ENCODE data around the gene RASEF. TPM values are rescaled to one million over a fixed set of nuclear protein-coding genes. Genes with fewer than 3 reads are reported as not detected.
A peak's percentile ranks its signal among the peaks of the same experiment; 100 is the strongest.

The RASEF gene
- total RNA-seq, 8 experiments from 2014 or later: 0.49 to 14.1 (median 1.2) TPM

DNA sequence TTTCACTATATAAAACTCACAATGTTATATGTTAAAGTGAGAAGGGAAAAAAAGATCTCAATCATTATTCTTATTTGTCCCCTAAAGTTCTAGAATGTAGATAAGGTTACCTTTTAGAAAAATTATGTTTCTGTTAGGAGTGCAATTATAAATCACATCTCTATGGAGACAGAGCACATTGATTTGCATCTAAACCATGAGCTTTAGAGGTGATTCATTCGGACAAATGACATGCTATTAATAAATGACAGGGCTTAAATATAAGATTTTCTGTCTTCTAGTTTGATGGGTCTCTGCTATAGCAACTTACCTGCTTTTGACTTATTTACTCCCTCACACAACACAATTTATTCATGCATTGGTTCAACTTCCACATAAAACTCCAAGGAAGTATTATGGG lies 39.8 kb downstream of the RASEF start:
- no peak overlapping the region for H3K27ac ChIP-seq
- H3K4me1 ChIP-seq (replicated peaks in 1 of 2): peaks cover 6 to 10% of the 10 kb centered on the region in 2 donors
- no peak overlapping the region for H3K4me3 ChIP-seq
- WGBS, 10 experiments: 20 to 88% (median 63%) methylated on average over 1 of the region's 1 CpG; no CpG with 5 or more reads in 2 of the 10 experiments
- no peak for ATAC-seq (replicated peaks in 6 of 8)
- in situ Hi-C loops (cut with MboI; ENCODE audit: low pct_unique_long_range_greater_than_20kb in 2 of 9, low sequenced_read_pairs in 9 of 9, unreplicated experiment in 9 of 9): no loop called here

DNA sequence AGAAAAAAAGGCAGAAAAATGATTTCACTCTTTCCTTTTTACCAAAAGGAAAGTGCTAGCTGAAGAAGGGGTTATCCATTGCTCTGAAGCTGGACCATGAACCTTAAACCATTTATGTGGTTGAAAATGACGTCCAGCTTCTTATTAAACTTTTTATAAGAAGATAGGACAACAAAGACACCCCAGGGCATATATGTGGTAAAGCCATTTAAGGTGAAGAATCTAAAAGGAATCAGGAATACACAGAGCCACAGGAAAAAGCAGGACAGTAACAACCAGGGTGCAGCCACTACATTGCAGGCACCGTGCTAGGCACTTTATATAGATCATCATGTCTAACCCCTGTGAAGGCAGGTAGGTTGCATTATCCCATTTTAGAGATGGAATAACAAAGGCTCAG lies 42.1 kb downstream of the RASEF start:
- H3K4me1 ChIP-seq (replicated peaks in 1 of 2): peaks cover 6 to 10% of the 10 kb centered on the region in 2 donors
- no peak overlapping the region for H3K4me3 ChIP-seq
- 20 to 100% (median 89%) methylated on average over 1 to 2 of the region's 2 CpGs; no CpG with 5 or more reads in 1 of the 10 experiments for WGBS, 10 experiments
- in situ Hi-C loops (cut with MboI; ENCODE audit: low pct_unique_long_range_greater_than_20kb in 2 of 9, low sequenced_read_pairs in 9 of 9, unreplicated experiment in 9 of 9): no loop called here
- no peak for ATAC-seq (replicated peaks in 6 of 8)
- no peak overlapping the region for H3K27ac ChIP-seq

DNA sequence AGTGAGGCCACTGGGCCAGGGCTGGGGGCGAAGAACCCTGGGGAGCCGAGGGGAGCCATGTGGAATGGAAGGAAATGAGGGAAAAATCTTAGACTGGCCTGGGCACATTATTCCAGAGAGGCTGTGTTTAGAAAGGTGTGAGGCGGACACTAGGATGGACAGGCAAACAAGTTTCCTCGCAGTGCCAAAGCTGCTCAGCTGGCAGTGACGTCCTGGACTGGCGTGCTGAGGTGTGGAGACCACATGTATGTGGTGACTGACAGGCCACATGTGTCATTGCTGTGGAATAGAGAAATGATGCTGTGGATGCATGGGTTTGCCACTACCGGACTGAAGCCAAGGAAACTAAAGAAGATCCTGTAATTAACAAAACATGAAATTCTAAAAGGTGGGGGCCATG lies 42.6 kb downstream of the RASEF start:
- in situ Hi-C loops (cut with MboI; ENCODE audit: low pct_unique_long_range_greater_than_20kb in 2 of 9, low sequenced_read_pairs in 9 of 9, unreplicated experiment in 9 of 9): no loop called here
- Histone ChIP-seq H3K4me3 (no peak overlapping the region), H3K27ac (no peak overlapping the region), H3K4me1 (replicated peaks in 1 of 2) (peaks cover 6 to 10% of the 10 kb centered on the region in 2 donors)
- ATAC-seq (replicated peaks in 6 of 8): no peak
- 60 to 100% (median 95%) methylated on average over 1 to 7 of the region's 7 CpGs; no CpG with 5 or more reads in 3 of the 10 experiments for WGBS, 10 experiments

DNA sequence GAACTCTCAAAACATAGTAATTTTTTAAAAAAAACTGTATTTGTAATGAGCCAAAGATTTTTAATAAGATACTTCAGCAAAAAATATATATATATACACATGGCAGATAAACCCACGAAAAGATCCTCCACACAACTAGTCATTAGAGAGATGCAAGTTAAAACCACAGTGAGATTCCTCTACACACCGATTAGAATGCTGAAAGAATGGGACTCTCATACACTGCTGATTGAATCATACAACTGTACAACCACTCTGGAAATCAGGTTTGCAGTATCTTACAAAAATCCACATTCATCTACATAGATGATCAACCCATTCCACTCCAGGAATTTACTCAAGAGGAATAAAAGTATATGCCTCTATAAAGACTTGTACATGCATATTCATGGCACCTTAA lies 43.7 kb downstream of the RASEF start:
- Histone ChIP-seq H3K27ac (no peak overlapping the region), H3K4me1 (replicated peaks in 1 of 2) (peaks cover 6 to 10% of the 10 kb centered on the region in 2 donors), H3K4me3 (no peak overlapping the region)
- in situ Hi-C loops (cut with MboI; ENCODE audit: low pct_unique_long_range_greater_than_20kb in 2 of 9, low sequenced_read_pairs in 9 of 9, unreplicated experiment in 9 of 9): no loop called here
- no peak for ATAC-seq (replicated peaks in 6 of 8)
- 56 to 100% (median 76%) methylated on average over 1 to 2 of the region's 2 CpGs; no CpG with 5 or more reads in 2 of the 10 experiments for WGBS, 10 experiments

DNA sequence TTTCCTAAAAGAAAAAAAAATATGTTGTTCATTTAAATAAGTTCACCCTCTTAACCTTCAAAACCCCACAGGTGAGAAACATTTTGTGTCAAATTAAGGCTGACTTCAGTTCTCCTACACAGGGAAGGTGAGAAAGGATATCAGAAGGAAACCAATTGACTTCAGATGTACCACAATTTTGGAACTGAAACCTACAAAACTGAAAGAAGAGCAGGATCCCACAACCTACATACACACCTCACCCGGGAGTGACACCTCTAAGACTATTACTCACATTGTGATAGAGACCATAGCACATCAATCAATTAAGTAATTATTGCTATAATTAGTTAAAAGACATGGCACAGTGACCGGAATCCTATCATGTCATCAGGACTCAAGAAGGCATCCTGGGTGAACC lies 47.0 kb downstream of the RASEF start:
- Histone ChIP-seq H3K4me3 (no peak overlapping the region), H3K4me1 (replicated peaks in 1 of 2) (peaks cover 0 to 5% of the 10 kb centered on the region in 2 donors), H3K27ac (no peak overlapping the region)
- 71 to 100% (median 86%) methylated on average over 1 to 2 of the region's 2 CpGs; no CpG with 5 or more reads in 3 of the 10 experiments for WGBS, 10 experiments
- in situ Hi-C loops (cut with MboI; ENCODE audit: low pct_unique_long_range_greater_than_20kb in 2 of 9, low sequenced_read_pairs in 9 of 9, unreplicated experiment in 9 of 9): no loop called here
- no peak for ATAC-seq (replicated peaks in 6 of 8)

DNA sequence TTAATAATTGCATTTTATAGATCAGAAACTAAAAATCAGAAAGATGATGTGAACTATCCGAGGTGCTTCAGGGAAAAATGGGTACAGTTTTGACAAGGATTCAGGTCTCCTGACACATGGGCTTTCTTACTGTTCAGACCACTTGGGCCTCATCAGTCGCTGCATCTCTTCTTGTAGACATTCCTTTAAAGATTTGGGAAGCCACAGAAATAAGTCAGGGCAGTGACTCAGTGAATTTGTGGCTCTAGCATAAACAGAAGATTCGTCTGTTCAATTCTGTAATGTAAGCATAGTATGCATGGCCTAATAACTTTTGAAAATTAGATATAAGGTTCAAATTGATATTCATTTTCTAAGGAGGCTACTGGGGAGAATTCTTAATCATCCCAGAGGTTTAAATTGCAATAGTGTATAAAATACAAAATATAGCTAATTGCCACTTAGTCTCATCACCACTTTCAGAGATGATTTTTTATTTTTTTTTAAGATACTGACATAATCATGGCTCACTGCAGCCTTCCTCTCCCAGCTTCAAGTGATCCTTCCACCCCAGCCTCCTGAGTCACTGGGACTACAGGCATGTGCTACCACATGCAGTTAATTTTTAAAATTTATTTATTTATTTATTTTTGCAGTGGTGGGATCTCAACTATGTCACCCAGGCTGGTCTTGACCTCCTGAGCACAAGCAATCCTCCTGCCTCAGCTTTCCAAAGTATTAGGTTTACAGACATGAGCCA lies 48.9 kb downstream of the RASEF start:
- Histone ChIP-seq H3K4me1 (replicated peaks in 1 of 2) (peaks cover 0 to 5% of the 10 kb centered on the region in 2 donors), H3K4me3 (no peak overlapping the region), H3K27ac (no peak overlapping the region)
- WGBS, 10 experiments: 9 to 93% (median 81%) methylated on average over 1 to 3 of the region's 3 CpGs
- no peak for ATAC-seq (replicated peaks in 6 of 8)
- in situ Hi-C loops (cut with MboI; ENCODE audit: low pct_unique_long_range_greater_than_20kb in 2 of 9, low sequenced_read_pairs in 9 of 9, unreplicated experiment in 9 of 9): no loop called here

DNA sequence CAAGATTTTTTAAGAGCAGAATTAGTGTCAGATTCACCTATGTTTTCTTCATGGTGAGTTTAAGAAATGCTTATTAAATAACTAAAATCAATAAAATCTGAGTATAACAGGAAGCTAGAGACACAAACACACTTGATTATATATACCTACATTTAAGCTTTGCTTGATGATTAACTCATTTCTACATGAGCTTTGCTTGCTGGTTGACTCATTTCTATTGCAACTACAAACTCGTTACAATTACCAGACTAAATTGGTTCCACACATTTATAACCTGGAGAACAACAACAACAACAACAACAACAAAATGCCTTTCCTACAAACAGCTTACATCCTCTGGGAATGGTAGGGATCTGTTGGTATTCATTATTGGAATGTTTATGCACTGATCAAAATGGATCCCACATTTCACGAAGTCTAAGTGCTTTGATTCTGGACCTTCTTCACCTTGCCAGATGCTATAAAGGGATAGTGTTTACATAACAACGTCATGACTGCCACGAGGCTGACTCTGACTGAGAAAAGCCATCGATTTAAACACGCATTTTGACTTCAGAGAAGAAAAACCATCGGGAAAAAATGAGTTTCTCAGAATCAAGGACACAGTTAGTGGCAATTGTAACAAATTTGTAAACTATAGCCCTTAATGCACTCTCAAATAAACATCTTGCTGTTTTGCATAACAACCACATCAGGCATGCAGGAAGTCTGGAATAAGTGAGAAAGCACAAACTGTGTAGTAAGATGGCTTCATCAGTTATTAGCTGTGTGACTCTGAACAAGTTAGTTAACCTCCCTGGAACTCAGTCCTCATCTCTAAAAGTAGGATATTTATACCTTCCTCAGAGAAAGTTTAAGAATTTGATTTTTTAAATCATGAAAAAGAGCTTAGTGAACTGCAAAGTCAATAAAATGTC lies 49.8 kb downstream of the RASEF start:
- Histone ChIP-seq H3K4me1 (replicated peaks in 1 of 2) (peaks cover 0 to 5% of the 10 kb centered on the region in 2 donors), H3K27ac (no peak overlapping the region), H3K4me3 (no peak overlapping the region)
- ATAC-seq (replicated peaks in 6 of 8): peak in 4 of 8 experiments; percentile 41 to 74 (median 60)
- in situ Hi-C loops (cut with MboI; ENCODE audit: low pct_unique_long_range_greater_than_20kb in 2 of 9, low sequenced_read_pairs in 9 of 9, unreplicated experiment in 9 of 9): no loop called here
- WGBS, 10 experiments: 0 to 100% (median 38%) methylated on average over 1 to 7 of the region's 7 CpGs

DNA sequence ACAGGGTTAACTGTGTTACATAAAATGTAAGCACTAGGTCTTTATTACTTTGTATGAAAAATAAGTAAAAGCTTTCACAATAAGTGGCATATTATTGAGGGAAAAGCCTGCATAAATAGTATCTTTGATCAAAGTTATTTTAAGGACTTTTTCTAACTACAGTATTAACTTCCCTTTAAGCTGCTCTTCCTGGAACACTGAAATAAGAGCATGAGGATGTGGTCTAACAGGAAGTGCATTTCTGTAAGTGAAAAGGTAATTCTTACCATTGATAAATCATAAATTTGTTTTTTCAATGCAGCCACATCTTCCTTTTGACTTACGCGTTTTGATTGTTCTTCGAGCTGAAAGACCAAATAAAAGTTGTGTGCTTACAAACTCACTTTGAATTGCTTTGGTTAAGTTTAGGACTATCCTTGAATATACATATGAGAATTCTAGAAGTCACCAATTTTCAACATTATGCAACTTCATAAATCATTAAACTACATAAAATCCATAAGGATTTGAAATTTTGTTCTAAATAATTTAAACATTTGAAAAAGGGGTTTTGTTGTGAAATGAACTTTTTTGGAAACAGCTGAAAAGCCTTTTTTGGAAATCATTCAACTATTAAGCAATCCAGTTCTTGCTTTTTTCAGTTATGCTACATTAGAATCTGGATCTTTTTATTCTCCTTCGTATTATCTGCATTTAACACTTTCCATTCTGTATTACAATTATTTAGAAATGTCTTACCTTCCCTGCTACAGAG lies 50.6 kb downstream of the RASEF start:
- ATAC-seq (replicated peaks in 6 of 8): no peak
- H3K4me3 ChIP-seq: no peak overlapping the region

DNA sequence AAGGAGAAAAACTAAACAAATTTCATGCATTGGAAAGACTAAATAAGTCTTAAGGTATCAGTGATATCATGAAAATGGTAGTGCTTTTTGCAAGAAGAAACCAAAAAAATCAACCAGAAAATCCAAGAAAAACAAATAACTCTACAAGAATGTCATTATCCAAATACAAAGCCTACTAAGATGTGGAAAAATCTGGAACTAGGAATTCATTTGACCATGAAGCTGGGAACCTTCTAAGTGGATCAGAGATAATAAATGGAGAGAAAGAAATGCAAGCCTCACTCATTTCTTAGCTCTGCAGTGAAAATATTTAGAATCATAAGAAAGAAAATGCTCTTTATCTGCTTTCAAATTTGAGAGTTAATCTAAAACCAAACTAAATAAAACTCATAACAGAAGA lies 51.3 kb downstream of the RASEF start:
- Histone ChIP-seq H3K4me1 (replicated peaks in 1 of 2) (peaks cover 0 to 5% of the 10 kb centered on the region in 2 donors), H3K27ac (no peak overlapping the region), H3K4me3 (no peak overlapping the region)
- in situ Hi-C loops (cut with MboI; ENCODE audit: low pct_unique_long_range_greater_than_20kb in 2 of 9, low sequenced_read_pairs in 9 of 9, unreplicated experiment in 9 of 9): no loop called here
- ATAC-seq (replicated peaks in 6 of 8): no peak

More for the DNA sequence above, 50.6 kb downstream of the RASEF start:
- in situ Hi-C loops (cut with MboI; ENCODE audit: low pct_unique_long_range_greater_than_20kb in 2 of 9, low sequenced_read_pairs in 9 of 9, unreplicated experiment in 9 of 9): no loop called here
- 15 to 98% (median 71%) methylated on average over 2 to 4 of the region's 4 CpGs for WGBS, 10 experiments
- Histone ChIP-seq H3K4me1 (replicated peaks in 1 of 2) (peaks cover 0 to 5% of the 10 kb centered on the region in 2 donors), H3K27ac (no peak overlapping the region)

DNA sequence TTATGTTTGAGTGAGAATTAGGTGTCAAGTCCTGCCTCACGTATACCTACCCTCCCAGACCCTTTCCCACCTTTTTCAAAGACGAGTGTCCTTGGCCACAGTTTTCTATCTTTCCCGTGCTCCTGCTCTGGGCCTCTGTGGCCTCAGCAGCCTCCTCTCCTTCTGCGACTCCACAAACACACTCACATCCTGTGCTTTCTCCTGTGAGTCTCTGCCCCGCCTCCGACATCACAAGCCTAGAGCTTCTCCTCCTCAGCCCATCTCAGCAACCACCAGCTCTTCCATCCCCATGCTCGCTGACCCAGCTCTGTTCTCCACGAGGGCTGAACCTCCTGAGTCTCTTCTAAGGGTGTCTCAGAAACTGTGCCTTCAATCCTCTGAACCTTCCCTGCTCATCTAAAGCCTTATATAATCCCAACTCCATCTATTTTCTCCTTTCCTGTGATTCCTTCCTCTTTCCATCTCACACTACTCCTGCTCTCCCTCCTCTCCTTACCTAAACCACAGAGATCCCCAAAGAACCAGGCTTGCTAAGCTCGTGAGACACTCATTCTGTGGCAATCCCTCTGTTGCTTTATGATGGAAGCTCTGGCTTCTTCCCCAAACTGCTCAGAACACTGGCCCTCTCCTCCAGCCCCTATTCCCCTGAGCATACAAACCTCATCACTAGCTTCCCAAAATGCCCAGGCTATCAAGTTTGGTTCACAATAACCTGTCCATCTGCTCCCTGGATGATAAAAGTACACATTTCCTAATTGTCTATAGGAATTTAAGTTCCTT lies 55.2 kb downstream of the RASEF start:
- no peak for ATAC-seq (replicated peaks in 6 of 8)

DNA sequence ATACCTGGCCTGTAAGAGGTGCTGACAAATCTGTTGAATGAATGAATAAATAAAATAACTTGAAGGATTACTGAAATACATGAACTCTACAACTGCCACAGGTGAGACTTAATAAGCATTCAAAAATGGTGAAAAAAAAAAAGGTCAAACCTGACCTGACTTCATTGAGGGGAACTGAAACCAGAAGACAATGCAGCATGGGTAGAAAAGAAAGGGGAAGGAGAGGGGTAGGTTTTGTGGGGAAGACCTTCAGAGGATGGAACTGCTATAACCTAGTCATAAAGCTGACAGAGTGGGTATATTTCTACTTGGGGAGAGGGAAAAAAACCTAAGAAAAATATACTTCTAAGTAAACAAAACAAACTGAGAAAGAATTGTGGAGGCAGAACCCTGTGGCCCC lies 56.6 kb downstream of the RASEF start:
- no peak for ATAC-seq (replicated peaks in 6 of 8)
- in situ Hi-C loops (cut with MboI; ENCODE audit: low pct_unique_long_range_greater_than_20kb in 2 of 9, low sequenced_read_pairs in 9 of 9, unreplicated experiment in 9 of 9): no loop called here

More for the DNA sequence above, 55.2 kb downstream of the RASEF start:
- 43 to 100% (median 83%) methylated on average over 1 to 7 of the region's 9 CpGs for WGBS, 10 experiments
- H3K4me1 ChIP-seq (replicated peaks in 1 of 2): no peaks in the 10 kb centered on the region
- H3K4me3 ChIP-seq: no peak overlapping the region
- no peak overlapping the region for H3K27ac ChIP-seq
- in situ Hi-C loops (cut with MboI; ENCODE audit: low pct_unique_long_range_greater_than_20kb in 2 of 9, low sequenced_read_pairs in 9 of 9, unreplicated experiment in 9 of 9): no loop called here

DNA sequence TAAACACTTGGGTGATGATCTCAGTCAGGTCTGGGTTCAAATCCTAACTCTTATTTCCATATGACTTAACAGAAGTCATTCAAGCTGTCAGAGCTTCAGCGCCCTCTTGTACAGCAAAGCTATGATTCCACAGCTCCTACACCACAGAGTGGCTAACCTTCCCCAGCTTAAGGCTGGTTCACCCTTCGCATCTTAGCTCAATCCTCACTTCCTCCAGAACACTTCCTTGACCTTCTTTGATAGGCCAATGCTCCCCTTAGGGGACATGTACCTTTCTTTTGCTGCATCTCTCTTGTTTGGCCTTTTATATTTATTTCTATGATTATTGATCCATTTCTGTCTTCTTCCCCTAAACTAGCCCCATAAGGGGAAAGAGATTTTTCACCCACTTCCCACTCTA lies 57.0 kb downstream of the RASEF start:
- ATAC-seq (replicated peaks in 6 of 8): no peak
- 71 to 100% (median 93%) methylated on average over 1 to 2 of the region's 2 CpGs; no CpG with 5 or more reads in 5 of the 10 experiments for WGBS, 10 experiments
- no peaks in the 10 kb centered on the region for H3K4me1 ChIP-seq (replicated peaks in 1 of 2)
- no peak overlapping the region for H3K27ac ChIP-seq
- no peak overlapping the region for H3K4me3 ChIP-seq
- in situ Hi-C loops (cut with MboI; ENCODE audit: low pct_unique_long_range_greater_than_20kb in 2 of 9, low sequenced_read_pairs in 9 of 9, unreplicated experiment in 9 of 9): no loop called here

More for the DNA sequence above, 56.6 kb downstream of the RASEF start:
- no peaks in the 10 kb centered on the region for H3K4me1 ChIP-seq (replicated peaks in 1 of 2)
- no peak overlapping the region for H3K4me3 ChIP-seq
- no peak overlapping the region for H3K27ac ChIP-seq

Data from motor neuron (in vitro differentiated cells).